DMS153 treated with DMSO at 0.1 percent for 48 hours (cell line): ENCODE data around the gene DIABLO.
"Not testable (repeated sequence)": the region's sequence is repeated elsewhere in the genome, so short reads cannot be mapped to it uniquely, and the experiment has no call there.

Experiments used
- DNase-seq: peaks from one replicate; lab custom pipeline; 2025; ENCODE audit not compliant: unreplicated experiment; lab: John Stamatoyannopoulos, UW

The DIABLO gene

DNA sequence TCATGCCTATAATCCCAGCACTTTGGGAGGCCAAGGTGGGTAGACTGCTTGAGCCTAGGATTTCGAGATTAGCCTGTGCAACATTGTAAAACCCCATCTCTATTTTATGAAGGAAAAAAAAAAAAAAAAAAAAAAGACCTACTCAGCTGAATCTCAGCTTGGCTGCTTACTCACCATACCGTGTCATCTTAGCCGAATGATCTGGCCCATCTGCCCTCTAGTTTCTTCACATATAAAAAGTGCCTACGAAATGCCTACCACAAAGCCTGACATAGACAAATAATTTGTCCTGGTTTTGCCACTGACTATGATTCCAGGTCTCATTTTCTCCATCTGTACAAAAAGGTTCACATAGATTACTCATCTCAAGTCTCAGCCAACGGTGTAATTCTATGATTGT lies 10.1 kb downstream of the DIABLO start:
- no peak for DNase-seq

GRCh38 chr12:122208073-122208820 lies 17.6 kb downstream of the DIABLO start:
- no peak for DNase-seq

DNA sequence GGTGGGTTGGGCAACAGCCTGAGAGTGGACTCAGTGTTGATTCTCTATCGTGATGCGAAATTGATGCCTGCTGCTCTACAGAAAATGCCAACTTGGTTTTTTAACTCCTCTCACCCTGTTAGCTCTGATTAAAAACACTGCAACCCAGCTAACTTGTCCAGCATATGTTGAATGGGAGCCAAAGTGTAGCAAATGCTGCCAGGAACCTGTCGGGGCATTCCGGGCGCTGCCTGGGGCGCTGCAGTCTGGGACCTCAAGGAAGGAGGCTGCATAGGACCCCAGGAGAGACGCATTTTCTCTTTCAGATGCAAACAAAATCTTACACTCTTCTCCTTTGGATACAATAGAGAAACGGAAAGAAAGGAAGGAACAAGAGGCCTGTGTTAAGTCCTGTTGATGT lies 18.5 kb downstream of the DIABLO start:
- DNase-seq, result no peak

DNA sequence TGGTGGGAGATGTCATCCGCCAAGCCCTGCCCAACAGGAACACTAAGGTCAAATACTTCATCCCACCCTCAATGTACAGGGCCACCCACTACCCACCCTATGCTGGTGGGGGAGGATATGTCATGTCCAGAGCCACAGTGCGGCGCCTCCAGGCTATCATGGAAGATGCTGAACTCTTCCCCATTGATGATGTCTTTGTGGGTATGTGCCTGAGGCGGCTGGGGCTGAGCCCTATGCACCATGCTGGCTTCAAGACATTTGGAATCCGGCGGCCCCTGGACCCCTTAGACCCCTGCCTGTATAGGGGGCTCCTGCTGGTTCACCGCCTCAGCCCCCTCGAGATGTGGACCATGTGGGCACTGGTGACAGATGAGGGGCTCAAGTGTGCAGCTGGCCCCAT lies 18.9 kb downstream of the DIABLO start:
- no peak for DNase-seq

DNA sequence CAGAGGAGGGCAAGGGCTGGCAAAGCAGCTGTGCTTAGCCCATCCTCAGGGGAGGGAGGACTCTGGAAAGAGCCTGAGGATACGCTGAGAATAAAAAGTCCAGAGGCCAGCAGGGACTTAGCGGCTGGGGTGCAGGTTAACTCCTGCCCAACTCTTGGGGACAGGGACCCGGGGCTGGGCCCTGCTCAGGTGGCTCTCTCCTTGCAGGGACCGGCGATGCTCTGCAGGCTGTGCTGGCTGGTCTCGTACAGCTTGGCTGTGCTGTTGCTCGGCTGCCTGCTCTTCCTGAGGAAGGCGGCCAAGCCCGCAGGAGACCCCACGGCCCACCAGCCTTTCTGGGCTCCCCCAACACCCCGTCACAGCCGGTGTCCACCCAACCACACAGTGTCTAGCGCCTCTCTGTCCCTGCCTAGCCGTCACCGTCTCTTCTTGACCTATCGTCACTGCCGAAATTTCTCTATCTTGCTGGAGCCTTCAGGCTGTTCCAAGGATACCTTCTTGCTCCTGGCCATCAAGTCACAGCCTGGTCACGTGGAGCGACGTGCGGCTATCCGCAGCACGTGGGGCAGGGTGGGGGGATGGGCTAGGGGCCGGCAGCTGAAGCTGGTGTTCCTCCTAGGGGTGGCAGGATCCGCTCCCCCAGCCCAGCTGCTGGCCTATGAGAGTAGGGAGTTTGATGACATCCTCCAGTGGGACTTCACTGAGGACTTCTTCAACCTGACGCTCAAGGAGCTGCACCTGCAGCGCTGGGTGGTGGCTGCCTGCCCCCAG lies 19.6 kb downstream of the DIABLO start:
- no peak for DNase-seq

- no peak for DNase-seq
Observed at GRCh38 chr12:122205053-122205925, 20.6 kb downstream of the DIABLO start.

- no peak for DNase-seq
Observed at GRCh38 chr12:122204167-122205052, 21.4 kb downstream of the DIABLO start.

- DNase-seq, result peak; percentile 42
Observed at GRCh38 chr12:122203301-122204166, 22.3 kb downstream of the DIABLO start, which contains the start of gene B3GNT4. TSS of gene B3GNT4 (plus strand) at chr12:122203709. CDS start at chr12:122204619, 910 bp downstream.

- not testable (repeated sequence) for DNase-seq
Observed at GRCh38 chr12:122202811-122203210, 23.0 kb downstream of the DIABLO start.

DNA sequence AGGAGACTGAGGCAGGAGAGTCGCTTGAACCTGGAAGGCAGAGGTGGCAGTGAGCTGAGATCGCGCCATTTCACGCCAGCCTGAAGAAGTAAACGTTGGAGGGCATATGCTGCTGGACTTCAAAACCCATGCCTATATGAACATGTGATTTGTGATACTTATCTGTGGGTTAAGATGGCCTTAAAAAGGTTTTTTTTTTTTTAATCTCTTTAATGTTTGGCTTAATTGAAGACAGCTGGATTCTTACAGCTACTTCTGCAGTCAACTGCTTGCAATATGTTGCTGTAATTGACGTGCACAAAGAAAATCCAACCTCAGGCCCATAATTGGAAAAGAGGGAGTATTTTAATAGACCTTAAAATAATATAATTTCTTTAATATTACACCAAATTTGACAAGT lies 23.8 kb downstream of the DIABLO start:
- DNase-seq, result no peak

GRCh38 chr12:122201381-122201780 lies 24.5 kb downstream of the DIABLO start:
- DNase-seq, result no peak

DNA sequence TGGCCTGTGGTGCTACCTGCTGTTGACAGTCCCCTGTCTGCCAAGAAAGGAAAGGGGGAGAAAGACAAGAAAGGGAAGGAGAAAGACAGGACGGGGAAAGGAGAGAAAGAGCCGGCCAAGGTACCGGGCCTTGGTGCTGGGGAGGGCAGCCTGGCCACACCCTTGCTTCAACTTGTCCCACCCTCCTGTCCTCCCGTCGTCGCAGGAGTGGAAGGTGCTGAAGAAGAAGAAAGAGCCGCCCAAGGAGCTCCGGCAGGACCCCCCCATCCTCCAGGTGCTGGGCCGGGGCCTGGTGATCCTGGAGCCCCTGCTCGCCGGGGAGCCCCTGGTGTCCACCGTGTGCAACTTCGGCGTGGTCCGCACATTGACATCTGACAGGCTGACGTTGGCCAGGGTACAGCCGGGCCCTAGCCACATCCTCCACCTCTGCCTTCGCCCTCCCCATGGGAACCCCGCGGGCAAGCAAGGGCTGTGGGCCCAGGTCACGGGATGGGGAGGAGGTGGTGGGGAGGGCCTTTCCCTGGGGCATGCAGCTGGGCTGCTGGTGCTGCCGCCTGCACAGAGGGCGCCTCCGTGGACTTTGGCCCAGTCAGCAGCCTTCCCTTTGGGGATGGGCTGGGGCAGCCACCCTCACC lies 25.2 kb downstream of the DIABLO start:
- no peak for DNase-seq

DNA sequence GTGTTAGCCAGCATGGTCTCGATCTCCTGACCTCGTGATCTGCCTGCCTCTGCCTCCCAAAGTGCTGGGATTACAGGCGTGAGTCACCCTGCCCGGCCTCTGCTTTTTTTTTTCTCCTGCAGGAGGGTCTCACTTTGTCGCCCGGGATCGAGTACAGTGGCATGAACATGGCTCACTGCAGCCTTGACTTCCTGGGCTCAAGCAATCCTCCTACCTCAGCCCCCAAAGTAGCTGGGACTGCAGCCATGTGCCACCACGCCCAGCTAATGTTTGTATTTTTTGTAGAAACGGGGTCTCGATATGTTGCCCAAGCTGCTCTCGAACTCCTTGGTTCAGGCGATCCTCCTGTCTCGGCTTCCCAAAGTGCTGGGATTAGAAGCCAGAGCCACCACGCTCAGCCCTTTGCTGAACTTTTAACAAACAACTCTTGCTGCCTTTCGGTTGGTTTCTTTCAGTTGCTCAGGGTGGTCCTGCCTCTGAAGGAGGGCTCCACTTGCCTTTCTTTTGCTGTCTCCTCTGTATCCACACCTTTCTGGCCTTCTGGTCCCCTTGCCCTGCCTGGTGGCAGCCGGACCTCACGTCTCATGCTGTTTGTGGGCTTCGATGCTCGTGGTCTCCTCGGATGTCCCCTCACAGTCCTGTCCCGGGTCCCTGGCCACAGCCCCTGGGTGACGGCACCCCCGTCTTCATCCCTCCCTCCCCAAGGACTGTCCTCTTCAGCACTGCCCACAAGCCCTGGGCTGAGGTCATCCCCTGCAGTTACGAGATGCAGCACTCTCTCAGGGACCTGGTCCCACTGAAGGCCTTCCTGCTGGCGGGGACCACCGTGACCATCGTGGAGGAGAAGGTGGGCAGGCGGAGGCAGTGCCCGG lies 26.1 kb downstream of the DIABLO start:
- no peak for DNase-seq

- no peak for DNase-seq
Observed at GRCh38 chr12:122197612-122197966, 28.3 kb downstream of the DIABLO start.

DNA sequence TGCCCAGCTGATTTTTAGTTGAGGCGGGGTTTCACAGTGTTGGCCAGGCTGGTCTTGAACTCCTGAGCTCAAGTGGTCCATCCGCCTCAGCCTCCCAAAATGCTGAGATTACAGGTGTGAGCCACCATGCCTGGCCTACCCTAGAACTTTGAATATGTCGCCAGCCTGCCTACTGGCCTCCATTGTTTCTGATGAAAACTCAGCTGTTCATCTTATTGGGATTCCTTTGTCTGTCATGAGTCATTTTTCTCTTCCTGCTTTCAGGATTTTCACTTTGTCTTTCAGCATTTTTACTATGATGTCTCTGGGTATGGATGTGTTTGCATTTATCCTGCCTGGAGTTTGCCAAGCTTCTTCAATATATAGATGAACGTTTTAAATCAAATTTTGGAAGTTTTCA lies 30.4 kb downstream of the DIABLO start:
- no peak for DNase-seq

DNA sequence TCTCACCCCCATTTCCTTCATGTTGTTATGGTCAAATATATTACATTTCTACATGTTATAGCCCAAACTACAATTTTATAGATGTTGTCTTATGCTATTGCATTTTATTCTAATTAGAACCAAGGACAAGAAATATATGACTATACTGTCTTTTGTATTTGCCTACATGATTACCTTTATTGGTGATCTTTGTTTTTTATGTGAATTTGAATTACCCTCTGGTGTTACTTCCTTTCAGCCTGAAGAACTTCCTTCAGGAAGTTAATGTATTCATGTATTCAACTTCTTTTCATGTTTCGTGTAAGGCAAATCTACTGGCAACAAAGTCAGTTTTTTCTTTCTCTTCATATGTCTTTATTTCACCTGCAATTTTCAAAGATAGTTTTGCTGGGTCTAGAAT lies 31.0 kb downstream of the DIABLO start:
- no peak for DNase-seq

GRCh38 chr12:122192441-122192840 lies 33.4 kb downstream of the DIABLO start:
- DNase-seq, result no peak
